Thoracic aorta (tissue), 2 donors: Measurements from ENCODE around the gene ATP2B2. TPM values are rescaled to one million over a fixed set of nuclear protein-coding genes. Genes with fewer than 3 reads are reported as not detected.

Experiments
- ATAC-seq: fragments of 150-250 bp; one replicate; pipeline ENCODE4 v1.8.0; 2017; ENCODE audit warnings: low read depth; ENCODE audit not compliant: insufficient number of reproducible peaks, low FRiP score
- DNase-seq: peaks from one replicate; pipeline ENCODE4 v3.0.0-alpha.2; 2020; ENCODE audit warnings: low spot score
- H3K27ac ChIP-seq, 2 donors: fragments of 200-600 bp; sonication (generic); 1 replicate in 1 of 2; 2 replicates in 1 of 2; pipeline ENCODE4 v1.5.1; 2016; ENCODE audit warnings: mild to moderate bottlenecking in 2 of 2, moderate library complexity in 2 of 2
- H3K27me3 ChIP-seq: fragments of 200-600 bp; sonication (generic); replicated peaks from 2 replicates; pipeline ENCODE4 v1.6.0; 2016; ENCODE audit warnings: mild to moderate bottlenecking; ENCODE audit not compliant: insufficient read depth
- H3K36me3 ChIP-seq: fragments of 200-600 bp; sonication (generic); one replicate; pipeline ENCODE4 v1.5.1; 2016
- H3K4me1 ChIP-seq, 2 donors: fragments of 200-600 bp; sonication (generic); 1 replicate in 1 of 2; 2 replicates in 1 of 2; pipeline versions ENCODE4 v1.5.1 to v1.6.0; 2016; ENCODE audit warnings: low read depth in 2 of 2, mild to moderate bottlenecking in 1 of 2; ENCODE audit not compliant: control insufficient read depth in 1 of 2
- H3K4me3 ChIP-seq: fragments of 200-600 bp; sonication (generic); 2 replicates; pipeline ENCODE4 v1.5.1; 2016; ENCODE audit warnings: mild to moderate bottlenecking
- H3K9me3 ChIP-seq: fragments of 200-600 bp; sonication (generic); 2 replicates; pipeline ENCODE4 v1.5.1; 2016
- CTCF ChIP-seq: fragments of 200-600 bp; sonication (generic); IDR thresholded peaks from one replicate; pipeline ENCODE4 v1.5.1; 2019; ENCODE audit warnings: antibody characterized with exemption
- total RNA-seq, 2 donors: library from RNA; depleted of rRNA; stranded (reverse); fragments of >200 nt; gene quantifications; one replicate each; pipeline versions ENCODE4 v1.1.0 to v1.2.3, GENCODE V29; 2016

ATP2B2 gene
- total RNA-seq, 2 donors from 2014 or later = not detected

GRCh38 chr3:10445561-10446175 lies 59.7 kb downstream of the ATP2B2 start:
- H3K4me3 ChIP-seq = no peak overlapping the region
- no peak for DNase-seq
- no peaks in the 10 kb centered on the region for H3K4me1 ChIP-seq
- no peak for TF ChIP-seq CTCF
- H3K27me3 ChIP-seq = no peaks in the 10 kb centered on the region
- H3K36me3 ChIP-seq = no peaks in the 10 kb centered on the region
- no peak for ATAC-seq
- H3K27ac ChIP-seq = no peak overlapping the region
- H3K9me3 ChIP-seq = no peaks in the 10 kb centered on the region

DNA sequence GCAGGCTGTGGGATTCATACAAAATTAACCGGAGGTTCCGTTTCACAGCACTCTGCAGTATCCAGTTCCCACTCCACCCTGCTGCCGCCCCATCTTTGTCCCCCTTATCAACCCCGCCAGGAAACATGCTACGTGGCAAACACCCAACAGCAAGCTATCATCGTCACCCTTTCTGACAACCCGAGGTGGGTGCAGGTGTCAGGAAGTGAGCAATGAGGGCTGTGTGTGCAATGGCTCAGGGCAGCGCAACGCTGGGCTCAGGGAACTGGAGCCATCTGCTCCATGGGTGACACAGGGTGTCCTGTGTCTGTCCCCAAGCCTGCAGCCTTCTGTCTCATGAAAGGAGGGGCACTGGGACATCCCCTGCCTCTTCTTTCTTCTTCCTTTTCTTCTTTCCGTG lies 60.9 kb downstream of the ATP2B2 start:
- no peak for ATAC-seq
- Histone ChIP-seq H3K36me3 (no peaks in the 10 kb centered on the region), H3K27ac (no peak overlapping the region), H3K27me3 (no peaks in the 10 kb centered on the region), H3K4me3 (no peak overlapping the region), H3K9me3 (no peaks in the 10 kb centered on the region), H3K4me1 (no peaks in the 10 kb centered on the region)
- TF ChIP-seq CTCF = no peak
- no peak for DNase-seq

DNA sequence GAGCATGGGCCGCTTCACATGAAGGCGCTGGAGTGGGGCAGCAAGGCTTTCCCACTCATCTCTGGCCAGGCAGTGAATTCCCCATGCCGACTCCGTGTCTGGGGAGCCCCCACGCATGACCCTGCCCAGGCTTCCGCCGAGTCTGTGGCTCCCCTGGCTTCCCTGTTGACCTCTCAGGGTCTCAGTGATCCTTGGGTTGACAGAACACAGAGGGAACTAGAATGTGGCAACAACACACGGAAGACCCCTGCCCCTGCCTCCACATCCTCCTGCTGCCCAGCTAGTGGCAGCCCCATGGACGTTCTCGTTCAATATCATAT lies 61.3 kb downstream of the ATP2B2 start:
- H3K36me3 ChIP-seq = no peaks in the 10 kb centered on the region
- no peak overlapping the region for H3K4me3 ChIP-seq
- TF ChIP-seq CTCF = no peak
- no peaks in the 10 kb centered on the region for H3K9me3 ChIP-seq
- no peaks in the 10 kb centered on the region for H3K4me1 ChIP-seq
- ATAC-seq (no peak), DNase-seq (no peak)
- H3K27ac ChIP-seq = no peak overlapping the region
- no peaks in the 10 kb centered on the region for H3K27me3 ChIP-seq

DNA sequence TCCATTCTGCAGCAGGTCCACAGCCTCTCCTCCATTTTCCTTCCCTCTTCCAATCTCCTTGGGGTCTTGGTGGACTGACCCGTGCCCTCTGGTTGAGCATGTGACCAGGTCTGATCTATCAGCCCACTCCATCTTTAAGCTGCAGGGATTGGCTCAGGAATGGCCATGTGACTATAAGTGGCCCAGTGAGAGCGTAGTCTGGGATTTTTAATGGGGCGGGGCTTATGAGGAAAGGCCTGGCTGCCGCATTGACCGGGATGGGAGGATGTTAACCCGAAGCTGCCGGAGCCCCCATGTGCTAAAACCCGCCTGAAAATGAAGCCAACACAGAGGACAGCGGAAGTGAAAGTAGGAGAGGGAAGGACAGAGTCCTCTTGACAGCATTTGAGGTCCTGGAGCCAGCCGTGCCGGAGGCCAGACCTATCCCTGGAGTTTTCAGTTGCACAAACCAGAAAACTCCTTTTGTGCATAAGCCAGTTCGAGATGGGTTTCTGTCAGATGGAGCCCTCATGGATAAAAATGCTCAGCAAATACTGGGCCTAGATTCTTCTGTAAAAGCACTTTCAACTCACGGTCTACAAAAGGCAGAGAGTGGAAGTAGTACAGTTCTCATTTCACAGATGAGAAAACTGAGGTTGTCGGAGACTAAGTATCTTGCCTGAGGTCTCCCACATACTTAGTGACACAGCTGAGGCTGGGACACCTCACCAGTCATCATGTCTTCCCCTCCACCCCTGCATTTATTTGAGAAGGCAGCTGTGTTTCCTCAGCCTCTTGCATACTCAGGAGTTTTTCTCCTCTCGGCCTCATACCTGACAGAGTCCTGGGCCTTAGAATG lies 61.9 kb downstream of the ATP2B2 start:
- TF ChIP-seq CTCF = no peak
- Histone ChIP-seq H3K27ac (no peak overlapping the region), H3K27me3 (no peaks in the 10 kb centered on the region), H3K36me3 (no peaks in the 10 kb centered on the region), H3K4me3 (no peak overlapping the region), H3K4me1 (no peaks in the 10 kb centered on the region), H3K9me3 (no peaks in the 10 kb centered on the region)
- ATAC-seq (no peak), DNase-seq (no peak)

DNA sequence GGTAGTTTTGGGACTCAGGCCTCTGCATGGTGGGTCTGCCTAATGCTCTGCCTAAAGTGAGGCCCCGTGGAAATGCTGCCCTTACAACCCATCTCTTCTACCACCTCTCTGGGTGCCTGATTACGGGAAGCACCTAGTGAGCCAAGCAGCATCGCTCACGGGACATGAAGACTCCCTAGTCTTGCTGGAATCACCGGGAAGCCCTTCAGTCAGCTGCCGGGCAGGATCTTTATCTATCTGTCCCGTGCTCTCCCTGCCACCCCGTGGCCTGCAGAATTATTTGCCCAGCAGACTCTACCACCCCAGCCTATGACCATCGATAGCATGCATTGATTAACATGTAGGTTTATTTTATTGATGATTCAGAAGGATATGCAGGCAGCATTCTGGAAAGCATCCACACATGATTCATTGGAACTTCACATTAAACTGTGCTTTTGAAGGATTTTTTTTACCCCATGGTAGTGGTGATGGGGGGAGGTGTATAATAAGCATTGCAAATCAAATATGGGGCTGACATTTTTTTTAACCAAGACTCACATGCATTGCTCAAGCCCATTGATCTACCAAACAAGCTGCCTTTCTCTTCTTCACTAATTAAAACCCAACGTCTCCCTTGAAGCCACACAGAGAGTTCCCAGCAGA lies 63.1 kb downstream of the ATP2B2 start:
- Histone ChIP-seq H3K9me3 (no peaks in the 10 kb centered on the region), H3K36me3 (no peaks in the 10 kb centered on the region), H3K27me3 (no peaks in the 10 kb centered on the region), H3K4me1 (no peaks in the 10 kb centered on the region), H3K4me3 (no peak overlapping the region), H3K27ac (no peak overlapping the region)
- ATAC-seq (no peak), DNase-seq (no peak)
- TF ChIP-seq CTCF = no peak
